ENCODE measurements around the gene ZFPM1. TPM values are rescaled to one million over a fixed set of nuclear protein-coding genes. Genes with fewer than 3 reads are reported as not detected.

ZFPM1 gene
- total RNA-seq, 2 donors from 2014 or later: 18.1 to 21.5 TPM

- Histone ChIP-seq H3K4me1 (ENCODE audit: control insufficient read depth, insufficient read depth, low read length) (peaks cover 18% of the 10 kb centered on the region), H3K9me3 (ENCODE audit: control insufficient read depth, low read length) (no peaks in the 10 kb centered on the region), H3K27me3 (ENCODE audit: control insufficient read depth, insufficient read depth, low read length, poor library complexity, severe bottlenecking) (no peaks in the 10 kb centered on the region), H3K9ac (ENCODE audit: extremely low read depth, low read length, poor library complexity, severe bottlenecking) (no peak overlapping the region), H3K27ac (ENCODE audit: low read depth, low read length) (no peak overlapping the region), H3K36me3 (ENCODE audit: control insufficient read depth, insufficient read depth, low read length) (peaks cover 7% of the 10 kb centered on the region), H3K4me3 (ENCODE audit: low read length) (no peak overlapping the region)
- H3K4me1 Mint-ChIP-seq: peaks cover 2% of the 10 kb centered on the region
- 87 to 88% methylated on average over 21 to 22 of the region's 22 CpGs for WGBS, 2 experiments (ENCODE audit: insufficient coverage in 1 of 2, insufficient read length in 1 of 2)
- peak overlapping the region; percentile 33 for H3K27ac Mint-ChIP-seq
- H3K36me3 Mint-ChIP-seq (ENCODE audit: low read depth): peaks cover 14% of the 10 kb centered on the region
- H3K27me3 Mint-ChIP-seq (ENCODE audit: insufficient read depth): no peaks in the 10 kb centered on the region
- no peaks in the 10 kb centered on the region for H3K9me3 Mint-ChIP-seq
- no peak for TF ChIP-seq CTCF (conservative IDR thresholded peaks at IDR 0.05)
- H3K4me3 Mint-ChIP-seq: no peak overlapping the region
- no peak for DNase-seq
Measured at GRCh38 chr16:88528902-88529318, 75.8 kb downstream of the ZFPM1 start.

DNA sequence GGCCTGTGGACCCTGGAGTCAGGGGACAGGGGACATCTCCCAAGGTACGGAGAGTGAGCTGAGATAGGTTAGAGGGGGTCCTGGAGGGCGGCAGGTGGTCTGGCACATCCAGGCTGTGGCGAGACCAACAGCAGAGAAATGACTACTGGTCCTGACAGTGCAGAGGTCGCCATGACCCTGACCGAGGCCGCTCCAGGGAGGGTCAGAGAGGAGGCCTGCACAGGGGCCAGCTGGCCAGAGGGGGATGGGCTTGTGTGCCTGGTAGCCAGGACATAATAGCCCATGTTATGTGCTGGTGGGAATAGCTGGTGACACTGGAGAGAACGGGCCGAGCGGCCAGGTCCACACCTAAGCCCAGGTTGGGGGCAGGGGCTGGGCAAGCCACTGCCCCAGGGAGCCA, 76.5 kb downstream of the ZFPM1 start:
- Mint-ChIP-seq H3K27ac (peak overlapping the region; percentile 33), H3K27me3 (ENCODE audit: insufficient read depth) (no peaks in the 10 kb centered on the region), H3K9me3 (no peaks in the 10 kb centered on the region), H3K36me3 (ENCODE audit: low read depth) (peaks cover 14% of the 10 kb centered on the region), H3K4me1 (peaks cover 2% of the 10 kb centered on the region), H3K4me3 (no peak overlapping the region)
- TF ChIP-seq CTCF (conservative IDR thresholded peaks at IDR 0.05): no peak
- no peak overlapping the region for H3K9ac ChIP-seq (ENCODE audit: extremely low read depth, low read length, poor library complexity, severe bottlenecking)
- DNase-seq: no peak
- WGBS, 2 experiments (ENCODE audit: insufficient coverage in 1 of 2, insufficient read length in 1 of 2): 93 to 98% methylated on average over 6 to 9 of the region's 9 CpGs
- peaks cover 7% of the 10 kb centered on the region for H3K36me3 ChIP-seq (ENCODE audit: control insufficient read depth, insufficient read depth, low read length)
- no peak overlapping the region for H3K27ac ChIP-seq (ENCODE audit: low read depth, low read length)
- no peaks in the 10 kb centered on the region for H3K9me3 ChIP-seq (ENCODE audit: control insufficient read depth, low read length)
- H3K27me3 ChIP-seq (ENCODE audit: control insufficient read depth, insufficient read depth, low read length, poor library complexity, severe bottlenecking): no peaks in the 10 kb centered on the region
- peaks cover 18% of the 10 kb centered on the region for H3K4me1 ChIP-seq (ENCODE audit: control insufficient read depth, insufficient read depth, low read length)
- H3K4me3 ChIP-seq (ENCODE audit: low read length): no peak overlapping the region

DNA sequence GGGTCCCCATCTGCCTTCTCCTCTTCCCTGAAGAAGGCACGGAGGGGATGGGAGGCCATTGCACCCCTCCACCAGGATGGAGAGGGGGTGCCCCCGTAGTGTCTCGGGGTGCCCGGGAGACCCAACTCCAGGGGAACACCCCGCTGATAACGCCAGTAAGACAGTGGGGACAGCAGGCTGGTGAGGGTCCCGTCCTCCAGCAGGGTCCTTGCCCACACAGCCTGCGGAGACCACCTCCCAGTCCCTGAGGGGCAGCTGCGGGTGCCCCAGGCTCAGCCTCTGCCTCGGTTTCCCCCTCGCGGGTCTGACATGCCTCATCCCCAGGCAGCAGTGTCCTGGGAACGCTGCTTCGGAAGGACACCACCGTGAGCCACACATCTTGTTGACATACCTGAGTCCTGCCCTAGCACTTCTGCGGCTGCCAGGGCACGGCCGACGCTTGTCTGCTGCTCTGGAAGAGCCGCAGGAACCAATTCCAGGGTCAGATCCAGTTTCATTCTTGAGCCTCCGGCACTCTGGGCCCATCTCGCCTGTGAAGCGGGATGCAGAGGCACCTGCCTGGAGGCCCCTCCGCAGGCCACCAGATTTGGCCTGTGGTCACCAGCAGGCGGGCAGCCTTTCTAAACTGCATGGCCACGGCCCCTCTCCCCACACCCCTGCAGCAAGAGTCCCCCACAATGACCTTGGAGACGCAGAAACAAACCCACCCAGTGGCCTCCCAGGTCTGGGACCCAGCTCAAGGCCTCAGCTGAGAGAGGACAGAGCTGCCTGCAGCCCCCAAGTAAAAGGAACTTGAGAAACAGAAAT, 77.2 kb downstream of the ZFPM1 start:
- no peak overlapping the region for H3K4me3 Mint-ChIP-seq
- H3K36me3 Mint-ChIP-seq (ENCODE audit: low read depth): peaks cover 14% of the 10 kb centered on the region
- 90 to 92% methylated on average over 14 to 27 of the region's 27 CpGs for WGBS, 2 experiments (ENCODE audit: insufficient coverage in 1 of 2, insufficient read length in 1 of 2)

More for the DNA sequence above, 77.2 kb downstream of the ZFPM1 start:
- H3K27me3 Mint-ChIP-seq (ENCODE audit: insufficient read depth): no peaks in the 10 kb centered on the region
- H3K27me3 ChIP-seq (ENCODE audit: control insufficient read depth, insufficient read depth, low read length, poor library complexity, severe bottlenecking): no peaks in the 10 kb centered on the region
- H3K27ac ChIP-seq (ENCODE audit: low read depth, low read length): no peak overlapping the region
- no peak overlapping the region for H3K4me3 ChIP-seq (ENCODE audit: low read length)
- H3K27ac Mint-ChIP-seq: peak overlapping the region; percentile 21
- peaks cover 22% of the 10 kb centered on the region for H3K4me1 ChIP-seq (ENCODE audit: control insufficient read depth, insufficient read depth, low read length)
- H3K9me3 ChIP-seq (ENCODE audit: control insufficient read depth, low read length): no peaks in the 10 kb centered on the region
- peaks cover 2% of the 10 kb centered on the region for H3K4me1 Mint-ChIP-seq
- DNase-seq: no peak
- H3K9ac ChIP-seq (ENCODE audit: extremely low read depth, low read length, poor library complexity, severe bottlenecking): no peak overlapping the region
- H3K36me3 ChIP-seq (ENCODE audit: control insufficient read depth, insufficient read depth, low read length): peaks cover 7% of the 10 kb centered on the region
- H3K9me3 Mint-ChIP-seq: no peaks in the 10 kb centered on the region
- TF ChIP-seq CTCF (conservative IDR thresholded peaks at IDR 0.05): no peak
